ENCODE measurements around the gene SLC1A2. TPM values are rescaled to one million over a fixed set of nuclear protein-coding genes. Genes with fewer than 3 reads are reported as not detected.

The SLC1A2 gene
- total RNA-seq, 1 donor from 2014 or later: 228 TPM

- DNase-seq: no peak
These were observed 94.4 kb downstream of the SLC1A2 start for GRCh38 chr11:35324981-35325380.

DNA sequence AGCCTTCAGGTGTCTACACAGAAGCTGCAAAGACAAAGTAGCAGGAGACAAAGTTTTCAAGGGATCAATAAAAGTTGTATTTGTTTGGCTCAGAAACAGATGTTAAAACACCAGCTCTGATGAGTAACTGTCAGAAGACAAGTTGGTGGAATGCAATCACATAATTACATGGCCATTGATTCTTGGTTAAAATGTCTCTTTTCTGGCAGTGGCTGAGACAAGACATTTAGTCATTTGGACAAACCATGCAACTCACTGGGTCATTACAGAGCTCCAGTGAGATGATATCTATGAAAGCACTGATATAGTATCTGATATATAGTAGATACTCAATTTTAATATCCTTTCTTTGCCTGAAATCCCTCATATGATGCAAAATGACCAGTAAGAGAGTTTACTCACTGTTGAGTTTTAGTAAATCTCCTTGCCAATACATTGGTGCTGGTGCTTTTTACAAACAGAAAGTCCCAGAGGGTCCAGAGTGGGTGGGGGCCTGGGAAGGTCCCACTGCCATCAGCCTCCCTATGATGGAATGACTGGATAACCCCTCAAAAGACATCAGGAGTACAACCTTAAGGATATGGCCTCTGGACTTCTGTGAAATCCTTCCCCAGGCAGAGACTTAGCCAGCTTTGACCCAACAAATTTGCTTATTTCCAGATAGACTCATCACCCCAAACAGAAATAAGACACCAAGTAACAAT is 95.0 kb downstream of the SLC1A2 start:
- no peak for DNase-seq

GRCh38 chr11:35323076-35323868 is 96.1 kb downstream of the SLC1A2 start:
- no peak for DNase-seq

DNA sequence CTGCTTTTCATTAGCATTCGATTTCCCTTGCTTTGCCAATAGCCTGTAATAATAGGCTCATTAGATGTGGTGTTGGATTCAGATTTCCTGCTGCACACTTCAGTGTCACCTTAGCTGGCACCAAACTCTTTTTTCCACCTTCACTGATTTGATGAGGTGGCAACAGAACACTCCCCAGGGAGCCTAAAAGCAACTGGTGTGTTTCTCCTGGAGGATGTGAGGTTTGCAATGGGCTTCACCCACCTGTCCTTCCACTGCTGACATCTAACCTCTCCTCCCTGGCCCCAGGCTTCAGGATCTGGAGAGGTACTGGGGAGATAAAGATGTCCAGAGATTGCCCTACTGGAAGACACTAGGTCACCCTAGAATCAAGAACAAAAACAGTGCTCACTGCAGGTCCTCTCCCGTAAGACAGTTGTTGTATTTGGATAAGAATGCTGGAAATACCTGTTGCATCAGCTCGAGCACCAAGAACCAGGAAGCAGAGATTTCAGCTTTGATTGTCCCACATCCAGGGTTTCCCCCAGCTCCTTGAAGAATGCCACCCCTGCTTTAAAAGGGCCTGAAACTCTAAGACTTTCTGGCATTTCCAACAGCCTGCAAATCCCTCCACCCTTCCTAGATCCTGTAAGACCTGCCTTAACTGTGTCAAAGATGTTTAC is 96.9 kb downstream of the SLC1A2 start:
- no peak for DNase-seq

DNA sequence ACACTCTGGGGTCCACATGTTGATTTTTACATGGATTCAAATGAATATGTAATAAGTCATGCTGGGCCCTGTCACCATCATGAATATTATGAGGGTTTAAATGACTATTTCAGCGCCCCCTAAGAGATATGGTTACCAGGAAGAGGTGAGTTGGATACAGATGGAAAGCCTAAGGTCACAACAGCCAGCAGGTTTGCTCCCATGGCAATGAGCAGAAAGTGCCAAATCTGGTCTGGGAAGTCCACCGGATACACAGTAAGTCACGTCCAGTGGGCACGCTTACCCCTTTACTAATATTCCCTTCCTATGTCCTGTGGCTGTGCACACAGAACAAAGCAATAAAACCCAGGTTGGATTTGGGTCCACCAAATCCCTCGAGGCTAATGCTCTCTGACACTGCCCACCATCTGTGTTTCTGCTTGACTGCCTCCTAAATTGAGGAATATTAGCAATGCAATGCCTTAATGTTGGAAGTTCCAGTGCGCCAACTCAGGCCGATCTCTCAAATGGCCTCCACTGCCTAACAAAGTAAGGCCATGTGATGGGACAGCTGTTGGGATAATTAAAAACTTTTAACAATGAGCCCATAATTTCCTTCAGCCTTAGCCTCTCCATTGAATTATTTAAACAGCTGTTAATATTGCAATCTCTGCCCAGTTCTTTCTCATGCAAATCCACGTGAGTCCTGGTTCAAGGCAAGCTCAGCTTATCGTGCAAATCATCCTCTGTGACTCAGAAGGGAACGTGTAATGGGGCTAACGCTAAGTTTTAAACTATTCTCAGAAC is 97.6 kb downstream of the SLC1A2 start:
- DNase-seq: no peak

- no peak for DNase-seq
These were observed 98.2 kb downstream of the SLC1A2 start for GRCh38 chr11:35321111-35321510.

DNA sequence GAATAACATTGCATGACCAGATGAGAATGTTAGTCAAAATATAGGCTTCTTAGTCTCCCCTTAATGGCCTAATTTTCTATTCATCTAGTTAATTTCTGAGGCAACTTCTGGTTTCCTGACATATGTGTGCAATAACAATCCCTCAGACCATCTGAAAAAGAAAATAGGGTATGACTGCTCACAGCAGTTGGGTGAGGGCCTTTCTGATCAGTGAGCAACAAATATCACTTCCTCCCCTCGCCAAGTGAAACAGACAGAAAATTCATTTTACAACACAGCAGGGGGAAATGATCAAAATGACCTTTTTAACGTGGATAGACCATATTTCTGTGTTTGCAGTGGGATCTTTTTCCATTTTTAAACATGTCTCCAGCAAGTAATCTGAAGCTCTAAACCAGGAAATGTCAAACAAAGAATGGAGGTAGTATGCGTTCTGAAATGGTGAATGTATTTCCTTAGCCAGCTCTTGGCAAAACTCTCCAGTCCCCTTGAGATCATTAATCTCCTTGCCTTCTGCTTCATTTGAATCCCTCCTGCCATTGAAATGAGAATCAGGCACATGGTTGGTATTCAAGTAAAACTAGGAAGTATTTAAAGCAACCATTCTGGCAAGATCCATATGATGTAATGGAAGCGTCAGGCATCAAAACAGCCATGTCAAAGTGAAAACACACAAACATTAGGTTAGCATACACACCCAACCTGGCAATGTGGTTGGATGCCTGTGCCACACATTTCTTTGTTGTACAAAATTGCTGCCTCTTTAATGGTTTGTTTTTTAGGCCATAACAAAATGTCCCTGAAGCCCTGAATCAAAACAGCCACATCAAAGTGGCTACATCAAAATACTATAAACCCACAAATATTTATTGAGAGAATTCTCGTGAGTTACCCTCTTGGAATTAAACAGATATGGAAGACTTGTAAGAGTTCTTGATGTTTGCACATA is 100.1 kb downstream of the SLC1A2 start:
- no peak for DNase-seq

GRCh38 chr11:35318309-35318708 is 101.0 kb downstream of the SLC1A2 start:
- no peak for DNase-seq

DNA sequence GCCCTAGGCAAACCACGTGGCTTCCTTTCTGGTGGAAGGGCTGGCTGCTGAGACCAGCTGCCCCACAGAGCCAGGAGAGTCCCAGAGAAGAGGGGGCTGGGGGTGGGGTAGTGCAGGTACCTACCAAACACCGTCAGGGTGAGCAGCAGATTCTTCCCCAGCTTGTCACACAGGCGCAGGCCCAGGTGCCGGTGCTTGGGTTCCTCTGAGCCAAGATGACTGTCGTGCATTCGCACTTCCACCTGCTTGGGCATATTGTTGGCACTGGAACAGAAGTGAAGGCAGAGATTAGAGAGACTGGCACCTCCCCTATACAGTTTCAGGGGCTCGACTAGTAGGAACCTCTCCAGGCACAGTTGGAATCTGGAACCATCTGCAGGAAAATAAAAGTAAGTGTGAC is 102.1 kb downstream of the SLC1A2 start:
- no peak for DNase-seq

DNA sequence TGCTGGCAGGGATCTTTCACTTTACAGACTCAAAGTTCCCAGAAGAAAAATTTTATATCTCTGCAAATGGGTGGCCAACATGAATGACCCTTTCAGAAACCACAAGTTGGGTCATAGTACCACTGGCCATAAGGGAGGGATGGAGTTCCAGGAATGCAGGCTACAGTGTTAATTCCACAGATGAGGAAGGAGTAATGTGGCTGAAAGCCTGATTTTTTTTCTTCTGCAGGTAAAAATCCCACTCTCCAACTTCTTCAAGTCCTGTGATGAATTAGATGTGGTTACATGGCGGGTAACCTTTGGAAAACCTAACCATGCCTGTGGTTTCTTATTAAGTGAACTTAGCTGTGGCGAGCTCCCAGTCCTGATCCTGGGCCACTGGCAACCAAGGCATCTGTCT is 103.2 kb downstream of the SLC1A2 start:
- no peak for DNase-seq

- DNase-seq: no peak
These were observed 105.6 kb downstream of the SLC1A2 start for GRCh38 chr11:35313760-35314153.

DNA sequence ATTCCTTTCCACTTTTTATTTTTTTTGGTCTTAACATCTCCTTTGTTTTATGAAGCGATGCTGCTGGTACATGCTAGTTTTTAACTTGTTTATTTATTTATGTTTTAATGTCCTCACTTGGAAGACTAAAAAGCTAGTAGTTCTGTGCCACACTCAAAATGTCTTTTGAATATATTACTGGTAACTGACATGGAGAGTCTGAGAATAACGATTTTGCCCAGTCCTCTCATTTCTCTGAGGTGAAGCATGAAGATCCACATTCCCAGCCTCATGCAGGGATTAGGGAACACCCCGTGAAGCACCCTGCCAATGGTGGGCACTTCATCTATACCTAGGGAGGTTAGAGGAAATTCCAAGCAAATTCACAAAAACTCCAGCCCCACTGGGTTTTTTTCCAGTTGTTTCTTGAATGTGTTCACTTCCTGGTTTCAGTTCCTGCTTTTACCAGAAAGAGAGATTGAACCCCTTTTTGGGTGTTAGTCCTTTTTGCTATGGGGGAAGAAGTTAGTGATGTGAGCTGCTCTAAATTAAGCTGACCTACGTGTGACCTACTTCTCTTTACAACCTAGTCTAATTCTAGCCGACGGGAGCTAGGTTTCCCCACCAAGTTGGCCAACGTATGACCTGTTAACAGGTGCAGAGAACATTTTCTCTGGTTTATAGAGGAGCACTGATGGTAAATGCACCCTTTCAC is 106.1 kb downstream of the SLC1A2 start:
- DNase-seq: no peak

DNA sequence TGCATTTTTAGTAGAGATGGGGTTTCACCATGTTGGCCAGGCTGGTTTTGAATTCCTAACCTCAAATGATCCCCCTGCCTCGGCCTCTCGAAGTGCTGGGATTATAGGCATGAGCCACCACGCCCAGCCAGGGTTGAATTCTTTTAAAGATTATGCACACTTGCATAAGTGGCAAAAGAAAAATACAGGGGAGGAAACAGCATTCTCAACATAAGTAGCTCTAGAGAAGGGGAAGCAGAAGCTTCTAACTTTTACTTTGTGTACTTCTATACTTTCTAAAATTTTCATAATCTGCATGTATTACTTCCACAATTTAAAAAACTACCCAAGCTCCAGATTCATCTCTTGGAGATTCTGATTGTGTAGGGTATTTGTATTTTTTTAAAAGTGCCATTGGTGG is 108.0 kb downstream of the SLC1A2 start:
- no peak for DNase-seq

- no peak for DNase-seq
These were observed 111.2 kb downstream of the SLC1A2 start for GRCh38 chr11:35308157-35308556.

GRCh38 chr11:35307221-35307621 is 112.1 kb downstream of the SLC1A2 start:
- peak; percentile 65 for DNase-seq

- DNase-seq: no peak
These were observed 113.5 kb downstream of the SLC1A2 start for GRCh38 chr11:35305670-35306382.

GRCh38 chr11:35304900-35305460 is 114.4 kb downstream of the SLC1A2 start:
- no peak for DNase-seq

GRCh38 chr11:35304386-35304775 is 115.0 kb downstream of the SLC1A2 start:
- DNase-seq: no peak

DNA sequence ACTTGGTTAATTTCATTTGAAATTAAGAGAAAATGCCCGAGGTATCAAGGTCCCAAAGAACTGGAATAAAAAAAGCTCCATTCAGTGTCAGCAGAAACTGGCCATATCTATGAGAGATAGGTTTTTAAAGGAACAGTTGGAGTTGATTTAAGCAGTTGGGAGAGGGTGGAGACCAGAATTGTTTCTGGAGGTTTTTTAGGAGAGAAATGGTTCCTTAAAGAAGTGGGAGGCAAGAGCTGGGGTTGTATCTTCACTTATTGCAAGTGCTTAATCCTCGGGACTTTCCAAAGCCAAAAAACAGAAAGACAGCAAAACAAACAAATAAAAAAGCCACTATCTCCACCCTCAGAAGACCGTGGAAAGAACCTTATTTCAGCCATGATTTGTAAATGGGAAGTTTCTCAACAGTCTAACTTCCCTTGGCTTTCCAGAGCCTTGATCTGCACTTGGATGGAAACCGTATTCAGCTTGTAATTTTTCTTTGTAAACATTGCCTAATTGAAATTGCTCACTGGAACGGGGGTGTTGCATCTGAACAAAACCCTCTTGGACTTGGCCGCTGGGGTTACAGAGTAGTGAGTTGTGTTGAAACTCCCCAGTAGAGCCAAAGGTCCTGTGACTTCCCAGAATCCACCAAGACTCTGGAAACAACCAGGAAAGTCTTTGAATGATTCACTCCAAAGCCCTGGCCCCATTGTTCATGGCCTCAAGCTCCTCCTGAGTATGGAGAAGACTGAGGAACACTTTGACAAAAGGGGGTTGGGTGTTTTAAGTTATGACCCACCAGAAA is 115.6 kb downstream of the SLC1A2 start:
- DNase-seq: no peak
